Ishikawa (cell line): Measurements from ENCODE around the gene TH.

ENCODE experiments used
- CREB1 ChIP-seq: IDR thresholded peaks from 2 replicates; pipeline ENCODE4 v1.6.1; 2012; ENCODE audit warnings: low read depth
- EP300 ChIP-seq: IDR thresholded peaks from 2 replicates; pipeline ENCODE4 v1.6.1; 2012; ENCODE audit warnings: borderline replicate concordance
- FOXM1 ChIP-seq: IDR thresholded peaks from 2 replicates; pipeline ENCODE4 v1.6.1; 2012; ENCODE audit warnings: low read depth, borderline replicate concordance
- MAX ChIP-seq: IDR thresholded peaks from 2 replicates; pipeline ENCODE4 v1.6.1; 2012
- RAD21 ChIP-seq: IDR thresholded peaks from 2 replicates; pipeline ENCODE4 v1.6.1; 2012; ENCODE audit warnings: low read depth
- REST ChIP-seq: IDR thresholded peaks from 2 replicates; pipeline ENCODE4 v1.6.1; 2012; ENCODE audit warnings: low read depth, mild to moderate bottlenecking
- YY1 ChIP-seq: IDR thresholded peaks from 2 replicates; pipeline ENCODE4 v1.6.1; 2012; ENCODE audit warnings: low read depth

GRCh38 chr11:2163428-2163978 lies 8.1 kb downstream of the TH start:
- TF ChIP-seq MAX = no peak
- TF ChIP-seq RAD21 = no peak
- TF ChIP-seq CREB1 = no peak
- no peak for TF ChIP-seq REST
- no peak for TF ChIP-seq FOXM1
- TF ChIP-seq YY1 = no peak
- TF ChIP-seq EP300 = no peak
